Measurements from ENCODE around the gene POP7.

POP7 gene

DNA sequence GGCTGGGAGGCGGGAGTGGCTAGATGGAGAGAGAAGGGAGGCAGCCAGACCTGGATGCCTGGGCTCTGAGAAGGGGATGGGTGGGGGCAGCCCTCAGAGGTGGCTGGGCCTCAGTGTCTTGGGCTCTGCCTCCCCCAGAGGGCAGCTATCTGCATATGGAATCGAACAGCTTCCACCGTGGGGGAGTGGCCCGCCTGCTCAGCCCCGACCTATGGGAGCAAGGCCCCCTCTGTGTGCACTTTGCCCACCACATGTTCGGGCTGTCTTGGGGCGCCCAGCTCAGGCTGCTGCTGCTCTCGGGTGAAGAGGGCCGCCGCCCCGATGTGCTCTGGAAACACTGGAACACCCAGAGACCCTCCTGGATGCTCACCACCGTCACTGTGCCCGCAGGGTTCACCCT is 30.8 kb downstream of the POP7 start:
- H3K4me3 ChIP-seq (ENCODE audit: insufficient read depth, low read length, poor library complexity, severe bottlenecking): no peak overlapping the region
- H4K20me1 ChIP-seq (ENCODE audit: low read depth, low read length): no peaks in the 10 kb centered on the region
- no peaks in the 10 kb centered on the region for H3K79me2 ChIP-seq (ENCODE audit: insufficient read depth, low read length)
- no peaks in the 10 kb centered on the region for H3F3A ChIP-seq (ENCODE audit: insufficient read depth)
- TF ChIP-seq, protein P1, sequence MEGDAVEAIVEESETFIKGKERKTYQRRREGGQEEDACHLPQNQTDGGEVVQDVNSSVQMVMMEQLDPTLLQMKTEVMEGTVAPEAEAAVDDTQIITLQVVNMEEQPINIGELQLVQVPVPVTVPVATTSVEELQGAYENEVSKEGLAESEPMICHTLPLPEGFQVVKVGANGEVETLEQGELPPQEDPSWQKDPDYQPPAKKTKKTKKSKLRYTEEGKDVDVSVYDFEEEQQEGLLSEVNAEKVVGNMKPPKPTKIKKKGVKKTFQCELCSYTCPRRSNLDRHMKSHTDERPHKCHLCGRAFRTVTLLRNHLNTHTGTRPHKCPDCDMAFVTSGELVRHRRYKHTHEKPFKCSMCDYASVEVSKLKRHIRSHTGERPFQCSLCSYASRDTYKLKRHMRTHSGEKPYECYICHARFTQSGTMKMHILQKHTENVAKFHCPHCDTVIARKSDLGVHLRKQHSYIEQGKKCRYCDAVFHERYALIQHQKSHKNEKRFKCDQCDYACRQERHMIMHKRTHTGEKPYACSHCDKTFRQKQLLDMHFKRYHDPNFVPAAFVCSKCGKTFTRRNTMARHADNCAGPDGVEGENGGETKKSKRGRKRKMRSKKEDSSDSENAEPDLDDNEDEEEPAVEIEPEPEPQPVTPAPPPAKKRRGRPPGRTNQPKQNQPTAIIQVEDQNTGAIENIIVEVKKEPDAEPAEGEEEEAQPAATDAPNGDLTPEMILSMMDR (IDR thresholded peaks at IDR 0.05; ENCODE audit: insufficient read depth, low read length, poor library complexity, severe bottlenecking): no peak
- TF ChIP-seq EZH2phosphoT487 (conservative IDR thresholded peaks at IDR 0.05; ENCODE audit: low read length): no peak
- no peak overlapping the region for H2AFZ ChIP-seq (ENCODE audit: low read depth, low read length, severe bottlenecking)
- no peak overlapping the region for H3K9ac ChIP-seq (ENCODE audit: low read length)
- no peak overlapping the region for H3K4me2 ChIP-seq (ENCODE audit: low read depth, low read length, poor library complexity, severe bottlenecking)
- no peaks in the 10 kb centered on the region for H3K9me3 ChIP-seq (ENCODE audit: insufficient read depth, low read length)
- H3K36me3 ChIP-seq (ENCODE audit: low read length): no peaks in the 10 kb centered on the region
- no peaks in the 10 kb centered on the region for H3K27me3 ChIP-seq (ENCODE audit: low read length)
- H3K9me2 ChIP-seq (replicated peaks; ENCODE audit: insufficient read depth, low read length): no peaks in the 10 kb centered on the region
- H3K27ac ChIP-seq (ENCODE audit: low read depth, low read length): no peak overlapping the region

DNA sequence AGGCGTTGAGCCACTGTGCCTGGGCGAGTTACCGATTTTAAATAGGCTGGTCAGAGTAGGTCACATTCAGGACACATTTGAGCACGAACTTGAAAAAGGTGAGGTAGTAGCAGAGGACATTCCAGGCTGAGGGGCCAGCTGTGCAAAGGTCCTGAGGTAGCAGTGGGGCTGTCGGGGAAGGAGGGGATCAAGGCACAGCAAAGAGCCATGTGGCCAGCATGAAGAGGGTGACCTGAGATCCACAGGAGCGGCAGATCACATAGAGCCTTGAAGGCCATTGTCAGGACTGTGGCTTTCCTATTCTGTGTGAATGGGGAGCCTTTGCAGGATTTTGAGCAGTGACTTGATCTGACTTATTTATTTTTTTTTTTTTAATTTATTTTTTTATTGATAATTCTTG is 34.0 kb downstream of the POP7 start:
- Histone ChIP-seq H3K27ac (ENCODE audit: low read depth, low read length) (no peak overlapping the region), H3K79me2 (ENCODE audit: insufficient read depth, low read length) (no peaks in the 10 kb centered on the region), H3K27me3 (ENCODE audit: low read length) (no peaks in the 10 kb centered on the region), H3K9me3 (ENCODE audit: insufficient read depth, low read length) (no peaks in the 10 kb centered on the region), H3F3A (ENCODE audit: insufficient read depth) (no peaks in the 10 kb centered on the region), H3K9ac (ENCODE audit: low read length) (no peak overlapping the region), H3K4me3 (ENCODE audit: insufficient read depth, low read length, poor library complexity, severe bottlenecking) (no peak overlapping the region), H3K9me2 (replicated peaks; ENCODE audit: insufficient read depth, low read length) (no peaks in the 10 kb centered on the region), H2AFZ (ENCODE audit: low read depth, low read length, severe bottlenecking) (no peak overlapping the region), H3K36me3 (ENCODE audit: low read length) (no peaks in the 10 kb centered on the region), H4K20me1 (ENCODE audit: low read depth, low read length) (no peaks in the 10 kb centered on the region), H3K4me2 (ENCODE audit: low read depth, low read length, poor library complexity, severe bottlenecking) (no peak overlapping the region)
- TF ChIP-seq EZH2phosphoT487 (conservative IDR thresholded peaks at IDR 0.05; ENCODE audit: low read length): no peak
- TF ChIP-seq, protein P1 (IDR thresholded peaks at IDR 0.05; ENCODE audit: insufficient read depth, low read length, poor library complexity, severe bottlenecking): no peak

DNA sequence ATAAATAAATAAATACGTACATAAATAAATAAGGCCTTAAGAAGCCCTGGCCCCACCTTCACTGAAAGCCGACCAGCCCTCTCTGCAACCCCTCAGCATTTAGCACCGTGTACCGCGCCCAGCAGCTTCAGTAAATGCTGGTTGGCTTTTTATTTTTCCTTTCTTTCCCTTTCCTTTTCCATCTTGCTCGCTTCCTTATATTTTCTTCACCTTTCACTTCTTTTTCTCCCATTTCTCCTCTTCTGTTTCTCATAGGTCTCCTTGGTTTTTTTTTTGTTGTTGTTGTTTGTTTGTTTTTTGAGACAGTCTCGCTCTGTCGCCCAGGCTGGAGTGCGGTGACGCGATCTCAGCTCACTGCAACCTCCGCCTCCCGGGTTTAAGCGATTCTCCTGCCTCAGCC is 38.7 kb downstream of the POP7 start:
- no peaks in the 10 kb centered on the region for H3K9me2 ChIP-seq (replicated peaks; ENCODE audit: insufficient read depth, low read length)
- TF ChIP-seq, protein P1 (IDR thresholded peaks at IDR 0.05; ENCODE audit: insufficient read depth, low read length, poor library complexity, severe bottlenecking): no peak
- no peak for TF ChIP-seq EZH2phosphoT487 (conservative IDR thresholded peaks at IDR 0.05; ENCODE audit: low read length)
- H3K79me2 ChIP-seq (ENCODE audit: insufficient read depth, low read length): no peaks in the 10 kb centered on the region
- H4K20me1 ChIP-seq (ENCODE audit: low read depth, low read length): no peaks in the 10 kb centered on the region
- H3F3A ChIP-seq (ENCODE audit: insufficient read depth): no peaks in the 10 kb centered on the region
- H3K9me3 ChIP-seq (ENCODE audit: insufficient read depth, low read length): no peaks in the 10 kb centered on the region
- H3K36me3 ChIP-seq (ENCODE audit: low read length): no peaks in the 10 kb centered on the region
- H3K4me3 ChIP-seq (ENCODE audit: insufficient read depth, low read length, poor library complexity, severe bottlenecking): no peak overlapping the region
- no peak overlapping the region for H3K9ac ChIP-seq (ENCODE audit: low read length)
- H3K4me2 ChIP-seq (ENCODE audit: low read depth, low read length, poor library complexity, severe bottlenecking): no peak overlapping the region
- no peak overlapping the region for H3K27ac ChIP-seq (ENCODE audit: low read depth, low read length)
- no peak overlapping the region for H2AFZ ChIP-seq (ENCODE audit: low read depth, low read length, severe bottlenecking)
- no peaks in the 10 kb centered on the region for H3K27me3 ChIP-seq (ENCODE audit: low read length)
